Kidney tubule cell (primary cell): ENCODE results near the gene PARP4.
"Not testable (repeated sequence)": the region's sequence is repeated elsewhere in the genome, so short reads cannot be mapped to it uniquely, and the experiment has no call there.

Source experiments
- DNase-seq: peaks from one replicate; pipeline ENCODE4 v3.0.0-alpha.2; 2018; ENCODE audit warnings: low spot score

PARP4 gene

GRCh38 chr13:24450530-24450929, 62.0 kb downstream of the PARP4 start:
- no peak for DNase-seq

- DNase-seq = not testable (repeated sequence)
These were observed 67.7 kb downstream of the PARP4 start for GRCh38 chr13:24444851-24445250.

GRCh38 chr13:24443366-24443765, 69.2 kb downstream of the PARP4 start:
- no peak for DNase-seq

GRCh38 chr13:24426045-24426444, 86.5 kb downstream of the PARP4 start:
- not testable (repeated sequence) for DNase-seq

- not testable (repeated sequence) for DNase-seq
These were observed 92.9 kb downstream of the PARP4 start for GRCh38 chr13:24419668-24420067.

GRCh38 chr13:24407844-24408243, 104.7 kb downstream of the PARP4 start:
- DNase-seq = no peak

GRCh38 chr13:24406524-24406923, 106.1 kb downstream of the PARP4 start:
- no peak for DNase-seq

GRCh38 chr13:24396821-24397220, 115.8 kb downstream of the PARP4 start:
- no peak for DNase-seq

- DNase-seq = no peak
These were observed 119.6 kb downstream of the PARP4 start for GRCh38 chr13:24392972-24393371.

GRCh38 chr13:24391771-24392683, 120.6 kb downstream of the PARP4 start:
- DNase-seq = not testable (repeated sequence)

GRCh38 chr13:24390795-24391194, 121.8 kb downstream of the PARP4 start:
- not testable (repeated sequence) for DNase-seq

GRCh38 chr13:24389506-24389905, 123.1 kb downstream of the PARP4 start:
- DNase-seq = no peak

GRCh38 chr13:24388743-24389142, 123.8 kb downstream of the PARP4 start:
- DNase-seq = not testable (repeated sequence)

- no peak for DNase-seq
These were observed 125.5 kb downstream of the PARP4 start for GRCh38 chr13:24386816-24387708.

- DNase-seq = no peak
These were observed 126.7 kb downstream of the PARP4 start for GRCh38 chr13:24385902-24386301.

GRCh38 chr13:24384946-24385345, 127.6 kb downstream of the PARP4 start:
- DNase-seq = not testable (repeated sequence)

- not testable (repeated sequence) for DNase-seq
These were observed 128.5 kb downstream of the PARP4 start for GRCh38 chr13:24384091-24384490.

GRCh38 chr13:24381541-24382265, 130.9 kb downstream of the PARP4 start:
- no peak for DNase-seq

GRCh38 chr13:24380881-24381280, 131.7 kb downstream of the PARP4 start:
- DNase-seq = not testable (repeated sequence)

GRCh38 chr13:24380227-24380626, 132.4 kb downstream of the PARP4 start:
- DNase-seq = not testable (repeated sequence)

GRCh38 chr13:24371273-24371672, 141.3 kb downstream of the PARP4 start:
- DNase-seq = not testable (repeated sequence)
